Measurements from ENCODE around the gene PTPRT. TPM values are rescaled to one million over a fixed set of nuclear protein-coding genes. Genes with fewer than 3 reads are reported as not detected.
A peak's percentile ranks its signal among the peaks of the same experiment; 100 is the strongest.

The PTPRT gene
- total RNA-seq, 4 donors from 2014 or later = 0.04 TPM; not detected in 3

DNA sequence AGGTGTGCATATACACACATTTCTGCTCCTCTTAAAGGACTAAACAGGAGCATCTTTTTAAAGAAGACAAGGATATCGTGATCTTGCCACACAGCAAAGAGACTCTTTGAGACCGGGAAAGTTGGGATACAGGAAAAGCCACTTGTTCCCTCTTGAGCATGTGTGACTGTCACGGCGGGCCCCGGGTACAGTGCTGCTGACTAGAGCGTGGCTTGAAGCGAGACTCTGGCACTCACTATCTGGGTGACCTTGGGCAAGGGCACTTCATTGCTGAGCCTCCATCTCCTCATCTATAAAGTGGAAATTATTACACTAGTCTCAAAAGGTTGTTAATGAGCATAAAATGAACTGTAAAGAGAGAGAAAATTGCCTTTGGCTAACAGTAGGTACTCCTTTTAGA lies 713.9 kb downstream of the PTPRT start:
- ATAC-seq = no peak
- TF ChIP-seq, protein P1, sequence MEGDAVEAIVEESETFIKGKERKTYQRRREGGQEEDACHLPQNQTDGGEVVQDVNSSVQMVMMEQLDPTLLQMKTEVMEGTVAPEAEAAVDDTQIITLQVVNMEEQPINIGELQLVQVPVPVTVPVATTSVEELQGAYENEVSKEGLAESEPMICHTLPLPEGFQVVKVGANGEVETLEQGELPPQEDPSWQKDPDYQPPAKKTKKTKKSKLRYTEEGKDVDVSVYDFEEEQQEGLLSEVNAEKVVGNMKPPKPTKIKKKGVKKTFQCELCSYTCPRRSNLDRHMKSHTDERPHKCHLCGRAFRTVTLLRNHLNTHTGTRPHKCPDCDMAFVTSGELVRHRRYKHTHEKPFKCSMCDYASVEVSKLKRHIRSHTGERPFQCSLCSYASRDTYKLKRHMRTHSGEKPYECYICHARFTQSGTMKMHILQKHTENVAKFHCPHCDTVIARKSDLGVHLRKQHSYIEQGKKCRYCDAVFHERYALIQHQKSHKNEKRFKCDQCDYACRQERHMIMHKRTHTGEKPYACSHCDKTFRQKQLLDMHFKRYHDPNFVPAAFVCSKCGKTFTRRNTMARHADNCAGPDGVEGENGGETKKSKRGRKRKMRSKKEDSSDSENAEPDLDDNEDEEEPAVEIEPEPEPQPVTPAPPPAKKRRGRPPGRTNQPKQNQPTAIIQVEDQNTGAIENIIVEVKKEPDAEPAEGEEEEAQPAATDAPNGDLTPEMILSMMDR (IDR thresholded peaks at IDR 0.05) = no peak
- TF ChIP-seq POLR2A (IDR thresholded peaks at IDR 0.05) = no peak
- TF ChIP-seq POLR2AphosphoS5 (IDR thresholded peaks at IDR 0.05) = no peak
- no peak for TF ChIP-seq EP300 (IDR thresholded peaks at IDR 0.05)
- H3K27me3 ChIP-seq = no peaks in the 10 kb centered on the region
- no peak overlapping the region for H3K27ac ChIP-seq
- no peaks in the 10 kb centered on the region for H3K36me3 ChIP-seq
- 79 to 92% methylated on average over 6 to 7 of the region's 7 CpGs for WGBS, 2 donors (ENCODE audit: low coverage in 1 of 2)
- no peaks in the 10 kb centered on the region for H3K4me1 ChIP-seq
- no peaks in the 10 kb centered on the region for H3K9me3 ChIP-seq
- no peak overlapping the region for H3K4me3 ChIP-seq

DNA sequence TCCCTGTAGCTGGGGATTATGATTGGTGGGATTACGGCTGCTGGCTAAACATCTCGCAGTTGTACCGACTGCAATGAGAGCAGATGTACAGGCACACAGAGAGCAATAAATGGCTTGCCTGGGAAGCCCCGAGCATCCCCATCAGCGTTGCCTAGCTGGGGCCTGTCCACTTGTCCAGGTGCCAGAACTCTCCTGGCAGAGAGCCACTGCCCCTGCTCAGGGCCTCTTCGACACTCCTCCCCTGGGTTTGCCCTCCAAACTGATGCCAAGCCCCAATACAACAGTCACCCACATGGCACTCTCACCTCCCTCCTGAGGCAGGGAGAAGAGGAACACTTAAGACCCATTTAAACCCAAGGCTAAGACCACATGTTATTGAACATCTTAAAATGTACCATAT lies 715.1 kb downstream of the PTPRT start:
- H3K27me3 ChIP-seq = no peaks in the 10 kb centered on the region
- WGBS, 2 donors (ENCODE audit: low coverage in 1 of 2) = 73% methylated on average over 2 of the region's 6 CpGs; no CpG with 5 or more reads in 1 of the 2 donors
- H3K4me1 ChIP-seq = no peaks in the 10 kb centered on the region
- TF ChIP-seq POLR2AphosphoS5 (IDR thresholded peaks at IDR 0.05) (no peak), EP300 (IDR thresholded peaks at IDR 0.05) (no peak), POLR2A (IDR thresholded peaks at IDR 0.05) (no peak)
- TF ChIP-seq, protein P1 (IDR thresholded peaks at IDR 0.05) = no peak
- H3K4me3 ChIP-seq = no peak overlapping the region
- no peak overlapping the region for H3K27ac ChIP-seq
- H3K36me3 ChIP-seq = no peaks in the 10 kb centered on the region
- ATAC-seq = no peak
- no peaks in the 10 kb centered on the region for H3K9me3 ChIP-seq

DNA sequence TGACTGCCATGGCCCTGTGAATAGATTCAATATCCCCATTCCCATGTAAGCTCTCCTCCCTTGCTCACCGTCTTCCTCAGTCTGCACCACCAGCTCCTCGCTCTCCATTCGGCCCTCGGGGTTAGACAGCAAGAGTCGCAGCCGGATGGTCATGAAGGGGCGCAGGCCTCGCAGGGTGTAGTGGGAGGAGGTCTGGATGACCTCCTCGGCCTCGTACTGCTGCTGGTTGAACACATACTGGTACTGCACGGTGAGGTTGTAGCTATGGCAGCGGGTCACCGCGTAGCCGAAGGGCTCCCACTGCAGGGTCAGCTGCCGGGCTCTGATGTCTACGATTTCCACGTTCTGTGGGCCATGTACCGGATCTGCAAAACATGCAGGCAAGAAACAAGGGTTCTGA lies 717.5 kb downstream of the PTPRT start:
- TF ChIP-seq EP300 (IDR thresholded peaks at IDR 0.05) (no peak), POLR2AphosphoS5 (IDR thresholded peaks at IDR 0.05) (no peak), POLR2A (IDR thresholded peaks at IDR 0.05) (no peak)
- TF ChIP-seq, protein P1 (IDR thresholded peaks at IDR 0.05) = no peak
- ATAC-seq = no peak
- 93 to 96% methylated on average over 8 of the region's 19 CpGs for WGBS, 2 donors (ENCODE audit: low coverage in 1 of 2)
- H3K9me3 ChIP-seq = no peaks in the 10 kb centered on the region
- H3K4me3 ChIP-seq = no peak overlapping the region
- H3K27me3 ChIP-seq = no peaks in the 10 kb centered on the region
- H3K4me1 ChIP-seq = no peaks in the 10 kb centered on the region
- H3K27ac ChIP-seq = no peak overlapping the region
- H3K36me3 ChIP-seq = no peaks in the 10 kb centered on the region

DNA sequence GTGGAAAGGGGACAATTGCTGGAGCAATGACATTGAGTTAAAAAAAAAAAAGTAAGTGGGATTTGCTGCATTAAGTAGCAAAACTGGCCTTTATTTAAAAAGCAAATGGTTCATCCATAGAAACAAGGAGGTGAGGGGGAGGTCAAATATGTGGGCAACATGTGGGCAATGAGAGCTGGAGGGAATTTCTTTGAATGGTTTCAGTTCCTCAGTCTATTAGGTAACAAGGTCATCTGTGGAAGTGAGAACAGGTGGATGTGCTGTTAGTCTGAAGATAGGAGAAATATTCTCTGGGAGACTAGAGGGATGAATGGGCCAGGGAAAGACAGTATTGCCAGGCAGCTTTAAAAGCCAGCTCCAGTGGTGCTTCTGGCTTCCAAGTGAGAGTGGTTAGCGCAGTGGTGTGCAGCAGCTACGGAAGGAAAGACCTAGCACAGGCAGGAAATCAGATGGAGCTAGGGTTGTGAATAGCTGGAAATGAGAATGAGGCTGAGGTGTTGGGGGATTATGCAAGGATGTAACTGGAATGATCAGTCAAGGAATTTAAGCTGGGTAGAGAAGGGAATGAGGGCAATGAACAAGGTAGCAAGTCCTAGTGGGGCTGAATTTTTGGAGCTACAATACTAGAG lies 727.6 kb downstream of the PTPRT start:
- TF ChIP-seq POLR2AphosphoS5 (IDR thresholded peaks at IDR 0.05) (no peak), POLR2A (IDR thresholded peaks at IDR 0.05) (no peak), EP300 (IDR thresholded peaks at IDR 0.05) (no peak)
- TF ChIP-seq, protein P1 (IDR thresholded peaks at IDR 0.05) = no peak
- Histone ChIP-seq H3K4me1 (no peaks in the 10 kb centered on the region), H3K27me3 (peaks cover 12% of the 10 kb centered on the region), H3K9me3 (no peaks in the 10 kb centered on the region), H3K27ac (no peak overlapping the region), H3K36me3 (no peaks in the 10 kb centered on the region), H3K4me3 (no peak overlapping the region)
- WGBS, 2 donors (ENCODE audit: low coverage in 1 of 2) = 50% methylated on average over 2 of the region's 2 CpGs; no CpG with 5 or more reads in 1 of the 2 donors
- ATAC-seq = peak; percentile 48

DNA sequence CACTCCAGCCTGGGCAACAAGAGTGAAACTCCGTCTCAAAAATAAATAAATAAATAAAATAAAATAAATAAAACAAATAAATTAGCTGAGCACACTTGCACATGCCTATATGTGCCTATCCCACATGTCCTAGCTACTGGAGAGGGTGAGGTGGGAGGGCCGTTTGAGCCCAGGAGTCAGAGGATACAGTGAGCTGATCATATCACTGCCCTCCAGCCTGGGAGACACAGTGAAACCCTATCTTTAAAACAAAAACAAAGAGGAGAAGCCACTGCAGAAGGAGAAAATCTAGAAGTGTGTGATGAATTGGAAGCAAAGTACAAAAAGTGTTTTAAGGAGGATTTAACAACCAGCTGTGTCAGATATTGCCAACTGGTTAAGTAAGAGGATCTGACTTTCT lies 728.4 kb downstream of the PTPRT start:
- no peaks in the 10 kb centered on the region for H3K9me3 ChIP-seq
- no peak overlapping the region for H3K27ac ChIP-seq
- no peak for ATAC-seq
- WGBS, 2 donors (ENCODE audit: low coverage in 1 of 2) = 40 to 58% methylated on average over 1 to 2 of the region's 2 CpGs
- H3K36me3 ChIP-seq = no peaks in the 10 kb centered on the region
- no peaks in the 10 kb centered on the region for H3K4me1 ChIP-seq
- H3K4me3 ChIP-seq = no peak overlapping the region
- H3K27me3 ChIP-seq = peaks cover 12% of the 10 kb centered on the region
- TF ChIP-seq EP300 (IDR thresholded peaks at IDR 0.05) = no peak
- TF ChIP-seq, protein P1 (IDR thresholded peaks at IDR 0.05) = no peak
- TF ChIP-seq POLR2AphosphoS5 (IDR thresholded peaks at IDR 0.05) = no peak
- TF ChIP-seq POLR2A (IDR thresholded peaks at IDR 0.05) = no peak

Data from gastroesophageal sphincter (tissue), 4 donors.